Natural killer cell (primary cell): ENCODE measurements around the gene NPR3. TPM values are rescaled to one million over a fixed set of nuclear protein-coding genes. Genes with fewer than 3 reads are reported as not detected.

ENCODE experiments used
- ATAC-seq, 3 donors: fragments of 150-1000 bp in 2 of 3; fragments of 200-7000 bp in 1 of 3; cut with Tn5 transposase; 1 replicate in 1 of 3; 2 replicates in 2 of 3; pipeline ENCODE4 v1.10.0; 2021; ENCODE audit warnings: mild to moderate bottlenecking in 2 of 3, moderate library complexity in 2 of 3
- DNase-seq, 2 donors: peaks; one replicate each; pipeline versions ENCODE4 v3.0.0 to v3.0.0-alpha.2; 2013 to 2021; ENCODE audit warnings: mixed read lengths in 1 of 2
- H3K27ac ChIP-seq: one replicate; pipeline ENCODE4 v1.5.1; 2013; ENCODE audit warnings: mild to moderate bottlenecking, low read length
- H3K27me3 ChIP-seq: one replicate; pipeline ENCODE4 v1.6.1; 2013; ENCODE audit warnings: low read length; ENCODE audit not compliant: control insufficient read depth, insufficient read depth
- H3K36me3 ChIP-seq: one replicate; pipeline ENCODE4 v1.6.1; 2013; ENCODE audit warnings: low read length; ENCODE audit not compliant: control insufficient read depth, insufficient read depth
- H3K4me1 ChIP-seq: one replicate; pipeline ENCODE4 v1.6.1; 2013; ENCODE audit warnings: low read length; ENCODE audit not compliant: control insufficient read depth, insufficient read depth
- H3K4me3 ChIP-seq: one replicate; pipeline ENCODE4 v1.5.1; 2013; ENCODE audit warnings: low read length
- H3K9me3 ChIP-seq: one replicate; pipeline ENCODE4 v1.6.1; 2013; ENCODE audit warnings: low read length; ENCODE audit not compliant: control insufficient read depth, insufficient read depth
- H3K27ac Mint-ChIP-seq, 2 donors: one replicate each; pipeline ENCODE4 v1.8.0; 2022; ENCODE audit warnings: mild to moderate bottlenecking in 2 of 2, mixed read lengths in 2 of 2, moderate library complexity in 1 of 2
- H3K27me3 Mint-ChIP-seq, 2 donors: one replicate each; pipeline ENCODE4 v1.8.0; 2022; ENCODE audit warnings: low read depth in 2 of 2, mixed read lengths in 2 of 2
- H3K36me3 Mint-ChIP-seq: one replicate; pipeline ENCODE4 v1.8.0; 2022; ENCODE audit warnings: mixed read lengths
- H3K4me1 Mint-ChIP-seq, 2 donors: one replicate each; pipeline ENCODE4 v1.8.0; 2022; ENCODE audit warnings: mixed read lengths in 2 of 2
- H3K4me3 Mint-ChIP-seq: one replicate; pipeline ENCODE4 v1.8.0; 2022; ENCODE audit warnings: mild to moderate bottlenecking, moderate library complexity, mixed read lengths
- H3K9me3 Mint-ChIP-seq, 2 donors: one replicate each; pipeline ENCODE4 v1.8.0; 2022; ENCODE audit warnings: mixed read lengths in 2 of 2
- CTCF ChIP-seq: fragments of 200-600 bp; IDR thresholded peaks from one replicate; pipeline ENCODE4 v1.8.0; 2022; ENCODE audit warnings: antibody characterized with exemption
- WGBS: methylation state at CpG from one replicate; pipeline ENCODE4 v1.1.7; 2013; ENCODE audit warnings: missing lambda C conversion rate; ENCODE audit not compliant: insufficient coverage; 5-methylcytosine and 5-hydroxymethylcytosine counted together
- intact Hi-C: fragments of 100-400 bp; cut with micrococcal nuclease; formaldehyde crosslinking; loops from one replicate; pipeline ENCODE4 v1.14.2; 2022
- total RNA-seq, 4 donors: library from RNA; stranded (reverse); fragments of 120-200 nt in 1 of 4; gene quantifications; one replicate each; pipeline versions ENCODE4 v1.2.3 to v1.2.4, GENCODE V29; 2013 to 2022

The NPR3 gene
- total RNA-seq, 3 donors from 2014 or later (not counting 1 experiment from before 2014, with no cell fraction given): 0.23 TPM; not detected in 2

GRCh38 chr5:32680183-32680582, 30.9 kb upstream of the NPR3 start:
- no peak for ATAC-seq
- Mint-ChIP-seq H3K27me3 (peaks cover 5 to 7% of the 10 kb centered on the region in 2 donors), H3K36me3 (no peaks in the 10 kb centered on the region), H3K4me1 (peaks cover 0 to 12% of the 10 kb centered on the region in 2 donors), H3K27ac (no peak overlapping the region), H3K9me3 (peaks cover 3 to 6% of the 10 kb centered on the region in 2 donors), H3K4me3 (no peak overlapping the region)
- Histone ChIP-seq H3K27me3 (no peaks in the 10 kb centered on the region), H3K4me1 (no peaks in the 10 kb centered on the region), H3K4me3 (no peak overlapping the region), H3K27ac (no peak overlapping the region), H3K36me3 (no peaks in the 10 kb centered on the region), H3K9me3 (peaks cover 8% of the 10 kb centered on the region)
- intact Hi-C loops: no loop called here
- no peak for TF ChIP-seq CTCF
- WGBS: 82% methylated on average over 2 of the region's 2 CpGs
- no peak for DNase-seq

- H3K4me3 ChIP-seq: no peak overlapping the region
- ATAC-seq: no peak
- Mint-ChIP-seq H3K4me1 (peaks cover 0 to 12% of the 10 kb centered on the region in 2 donors), H3K27ac (no peak overlapping the region), H3K27me3 (peaks cover 5 to 7% of the 10 kb centered on the region in 2 donors), H3K9me3 (peaks cover 6% of the 10 kb centered on the region in 2 donors), H3K4me3 (no peak overlapping the region), H3K36me3 (no peaks in the 10 kb centered on the region)
- H3K27ac ChIP-seq: no peak overlapping the region
- H3K27me3 ChIP-seq: no peaks in the 10 kb centered on the region
- WGBS: 61% methylated on average over 2 of the region's 2 CpGs
- TF ChIP-seq CTCF: no peak
- no peak for DNase-seq
- H3K9me3 ChIP-seq: peaks cover 8% of the 10 kb centered on the region
- no peaks in the 10 kb centered on the region for H3K36me3 ChIP-seq
- no peaks in the 10 kb centered on the region for H3K4me1 ChIP-seq
- intact Hi-C loops: no loop called here
Measured at GRCh38 chr5:32683125-32683524, 28.0 kb upstream of the NPR3 start.

GRCh38 chr5:32684260-32684659, 26.9 kb upstream of the NPR3 start:
- Mint-ChIP-seq H3K4me1 (peaks cover 0 to 8% of the 10 kb centered on the region in 2 donors), H3K36me3 (no peaks in the 10 kb centered on the region), H3K9me3 (peaks cover 6% of the 10 kb centered on the region in 2 donors), H3K27me3 (peaks cover 7 to 10% of the 10 kb centered on the region in 2 donors), H3K4me3 (no peak overlapping the region), H3K27ac (no peak overlapping the region)
- 83% methylated on average over 1 of the region's 1 CpG for WGBS
- Histone ChIP-seq H3K36me3 (no peaks in the 10 kb centered on the region), H3K4me3 (no peak overlapping the region), H3K9me3 (peaks cover 8% of the 10 kb centered on the region), H3K27me3 (no peaks in the 10 kb centered on the region), H3K27ac (no peak overlapping the region), H3K4me1 (no peaks in the 10 kb centered on the region)
- intact Hi-C loops: no loop called here
- ATAC-seq (no peak), DNase-seq (no peak)
- no peak for TF ChIP-seq CTCF

- WGBS: 63% methylated on average over 1 of the region's 2 CpGs
- Histone ChIP-seq H3K4me3 (no peak overlapping the region), H3K9me3 (peaks cover 8% of the 10 kb centered on the region), H3K27ac (no peak overlapping the region), H3K4me1 (no peaks in the 10 kb centered on the region), H3K27me3 (no peaks in the 10 kb centered on the region), H3K36me3 (no peaks in the 10 kb centered on the region)
- Mint-ChIP-seq H3K9me3 (peaks cover 6% of the 10 kb centered on the region in 2 donors), H3K4me3 (no peak overlapping the region), H3K4me1 (no peaks in the 10 kb centered on the region), H3K27me3 (peaks cover 12 to 16% of the 10 kb centered on the region in 2 donors), H3K36me3 (no peaks in the 10 kb centered on the region), H3K27ac (no peak overlapping the region)
- intact Hi-C loops: no loop called here
- no peak for DNase-seq
- no peak for ATAC-seq
- TF ChIP-seq CTCF: no peak
Measured at GRCh38 chr5:32686799-32687498, 24.2 kb upstream of the NPR3 start.
